ENCODE measurements around the gene CBX2.

CBX2 gene

GRCh38 chr17:79824234-79824633 is 46.3 kb downstream of the CBX2 start:
- no peak for TF ChIP-seq FOXP2 (optimal IDR thresholded peaks at IDR 0.05; ENCODE audit: borderline replicate concordance, extremely low read depth, extremely low read length, insufficient read depth)
- no peak for TF ChIP-seq TAF1 (IDR thresholded peaks at IDR 0.05; ENCODE audit: borderline replicate concordance, insufficient read depth, low read length)
- TF ChIP-seq REST (IDR thresholded peaks at IDR 0.05; ENCODE audit: insufficient read depth in 1 of 2, low read depth in 2 of 2, low read length in 2 of 2), result no peak
- no peak for TF ChIP-seq SIN3A (IDR thresholded peaks at IDR 0.05; ENCODE audit: borderline replicate concordance, insufficient read depth, low read length)
- TF ChIP-seq POLR2AphosphoS5 (IDR thresholded peaks at IDR 0.05; ENCODE audit: low read depth, low read length), result no peak

GRCh38 chr17:79824893-79825579 is 47.1 kb downstream of the CBX2 start:
- TF ChIP-seq FOXP2 (optimal IDR thresholded peaks at IDR 0.05; ENCODE audit: borderline replicate concordance, extremely low read depth, extremely low read length, insufficient read depth) (no peak), SIN3A (IDR thresholded peaks at IDR 0.05; ENCODE audit: borderline replicate concordance, insufficient read depth, low read length) (no peak), TAF1 (IDR thresholded peaks at IDR 0.05; ENCODE audit: borderline replicate concordance, insufficient read depth, low read length) (no peak), REST (IDR thresholded peaks at IDR 0.05; ENCODE audit: insufficient read depth in 1 of 2, low read depth in 2 of 2, low read length in 2 of 2) (no peak), POLR2AphosphoS5 (IDR thresholded peaks at IDR 0.05; ENCODE audit: low read depth, low read length) (no peak)

- no peak for TF ChIP-seq FOXP2 (optimal IDR thresholded peaks at IDR 0.05; ENCODE audit: borderline replicate concordance, extremely low read depth, extremely low read length, insufficient read depth)
- TF ChIP-seq POLR2AphosphoS5 (IDR thresholded peaks at IDR 0.05; ENCODE audit: low read depth, low read length), result no peak
- no peak for TF ChIP-seq REST (IDR thresholded peaks at IDR 0.05; ENCODE audit: insufficient read depth in 1 of 2, low read depth in 2 of 2, low read length in 2 of 2)
Observed at GRCh38 chr17:79825580-79825921, 47.6 kb downstream of the CBX2 start.

- TF ChIP-seq FOXP2 (optimal IDR thresholded peaks at IDR 0.05; ENCODE audit: borderline replicate concordance, extremely low read depth, extremely low read length, insufficient read depth) (peak; percentile 97), SIN3A (IDR thresholded peaks at IDR 0.05; ENCODE audit: borderline replicate concordance, insufficient read depth, low read length) (no peak), REST (IDR thresholded peaks at IDR 0.05; ENCODE audit: insufficient read depth in 1 of 2, low read depth in 2 of 2, low read length in 2 of 2) (no peak), TAF1 (IDR thresholded peaks at IDR 0.05; ENCODE audit: borderline replicate concordance, insufficient read depth, low read length) (no peak)
Observed at GRCh38 chr17:79826204-79826680, 48.3 kb downstream of the CBX2 start.
